ENCODE data around the gene HES2. TPM values are rescaled to one million over a fixed set of nuclear protein-coding genes. Genes with fewer than 3 reads are reported as not detected.
"Not testable (repeated sequence)": the region's sequence is repeated elsewhere in the genome, so short reads cannot be mapped to it uniquely, and the experiment has no call there.

Gene HES2
- total RNA-seq, 2 donors from 2014 or later: 14.2 to 24.0 TPM

- peak; percentile 82 for DNase-seq
- H3K4me1 ChIP-seq: peaks cover 29% of the 10 kb centered on the region
- H3K9ac ChIP-seq (ENCODE audit: low read depth in 2 of 2, low read length in 2 of 2); H3K4me3 ChIP-seq; H3K27me3 ChIP-seq; H3K36me3 ChIP-seq; H3K9me3 ChIP-seq; intact Hi-C loops (cut with DNase I): not testable (repeated sequence)
- TF ChIP-seq, protein P1, sequence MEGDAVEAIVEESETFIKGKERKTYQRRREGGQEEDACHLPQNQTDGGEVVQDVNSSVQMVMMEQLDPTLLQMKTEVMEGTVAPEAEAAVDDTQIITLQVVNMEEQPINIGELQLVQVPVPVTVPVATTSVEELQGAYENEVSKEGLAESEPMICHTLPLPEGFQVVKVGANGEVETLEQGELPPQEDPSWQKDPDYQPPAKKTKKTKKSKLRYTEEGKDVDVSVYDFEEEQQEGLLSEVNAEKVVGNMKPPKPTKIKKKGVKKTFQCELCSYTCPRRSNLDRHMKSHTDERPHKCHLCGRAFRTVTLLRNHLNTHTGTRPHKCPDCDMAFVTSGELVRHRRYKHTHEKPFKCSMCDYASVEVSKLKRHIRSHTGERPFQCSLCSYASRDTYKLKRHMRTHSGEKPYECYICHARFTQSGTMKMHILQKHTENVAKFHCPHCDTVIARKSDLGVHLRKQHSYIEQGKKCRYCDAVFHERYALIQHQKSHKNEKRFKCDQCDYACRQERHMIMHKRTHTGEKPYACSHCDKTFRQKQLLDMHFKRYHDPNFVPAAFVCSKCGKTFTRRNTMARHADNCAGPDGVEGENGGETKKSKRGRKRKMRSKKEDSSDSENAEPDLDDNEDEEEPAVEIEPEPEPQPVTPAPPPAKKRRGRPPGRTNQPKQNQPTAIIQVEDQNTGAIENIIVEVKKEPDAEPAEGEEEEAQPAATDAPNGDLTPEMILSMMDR (IDR thresholded peaks at IDR 0.05): peak; percentile 72
- H3K27ac ChIP-seq: peak overlapping the region; percentile 84
These were observed 56.4 kb downstream of the HES2 start for GRCh38 chr1:6363085-6363884.

Small RNA genes within 50 kb of the gene (microRNA-seq; reads per million reads assigned to microRNA genes)
- not detected for gene MIR4252

Other genes with a start within 250 kb of the HES2 start
- gene CHD5, start 239.6 kb downstream of the HES2 start, total RNA-seq: under 1 TPM; 0.35 to 0.69 TPM
- gene RPL22, start 220.3 kb downstream of the HES2 start, total RNA-seq: 100 to 1,000 TPM; 314 to 378 TPM
- 10 to 100 TPM; 18.4 to 19.4 TPM for gene RNF207, start 213.8 kb downstream of the HES2 start, total RNA-seq
- gene ICMT, start 184.0 kb downstream of the HES2 start, total RNA-seq: 10 to 100 TPM; 56.6 to 72.5 TPM
- gene HES3, start 175.7 kb downstream of the HES2 start, total RNA-seq: not detected
- gene GPR153, start 158.8 kb downstream of the HES2 start, total RNA-seq: 10 to 100 TPM; 19.6 to 21.0 TPM
- gene ACOT7, start 26.2 kb downstream of the HES2 start, total RNA-seq: 100 to 1,000 TPM in 1 of 2 donors, 10 to 100 TPM in 1; 48.7 to 125 TPM
- 10 to 100 TPM; 74.3 to 98.0 TPM for gene ESPN, start 4.9 kb upstream of the HES2 start, total RNA-seq
- 10 to 100 TPM; 33.1 to 87.1 TPM for gene TNFRSF25, start 46.3 kb upstream of the HES2 start, total RNA-seq
- 10 to 100 TPM; 13.9 to 19.6 TPM for gene PLEKHG5, start 71.7 kb upstream of the HES2 start, total RNA-seq
- gene NOL9, start 134.6 kb upstream of the HES2 start, total RNA-seq: 10 to 100 TPM; 14.5 to 27.3 TPM
- gene TAS1R1, start 135.4 kb upstream of the HES2 start, total RNA-seq: not detected
- gene ZBTB48, start 160.1 kb upstream of the HES2 start, total RNA-seq: 10 to 100 TPM; 37.0 to 44.5 TPM
- 1 to 10 TPM; 9.4 TPM for gene KLHL21, start 182.9 kb upstream of the HES2 start, total RNA-seq
- gene PHF13, start 193.8 kb upstream of the HES2 start, total RNA-seq: 10 to 100 TPM in 1 of 2 donors, 1 to 10 TPM in 1; 8.0 to 13.4 TPM
- gene THAP3, start 204.9 kb upstream of the HES2 start, total RNA-seq: 10 to 100 TPM in 1 of 2 donors, 1 to 10 TPM in 1; 9.1 to 18.2 TPM